Smooth muscle cell of the brain vasculature (primary cell): Measurements from ENCODE around the gene LSM3.
"Not testable (repeated sequence)": the region's sequence is repeated elsewhere in the genome, so short reads cannot be mapped to it uniquely, and the experiment has no call there.

Source experiments
- DNase-seq: peaks from one replicate; pipeline ENCODE4 v3.0.0-alpha.2; 2012; ENCODE audit warnings: low read depth, low spot score

LSM3 gene

GRCh38 chr3:14221902-14222301 lies 43.3 kb downstream of the LSM3 start:
- no peak for DNase-seq

GRCh38 chr3:14222457-14222856 lies 43.8 kb downstream of the LSM3 start:
- DNase-seq: no peak

GRCh38 chr3:14222900-14223594 lies 44.4 kb downstream of the LSM3 start:
- no peak for DNase-seq

- no peak for DNase-seq
Measured at GRCh38 chr3:14223595-14223994, 45.0 kb downstream of the LSM3 start.

GRCh38 chr3:14224895-14225294 lies 46.3 kb downstream of the LSM3 start:
- no peak for DNase-seq

GRCh38 chr3:14225421-14225820 lies 46.8 kb downstream of the LSM3 start:
- no peak for DNase-seq

- DNase-seq: not testable (repeated sequence)
Measured at GRCh38 chr3:14226351-14226750, 47.7 kb downstream of the LSM3 start.

GRCh38 chr3:14227856-14228255 lies 49.2 kb downstream of the LSM3 start:
- no peak for DNase-seq

- no peak for DNase-seq
Measured at GRCh38 chr3:14228681-14229470, 50.3 kb downstream of the LSM3 start.

GRCh38 chr3:14229695-14230094 lies 51.1 kb downstream of the LSM3 start:
- not testable (repeated sequence) for DNase-seq

GRCh38 chr3:14230729-14231128 lies 52.1 kb downstream of the LSM3 start:
- DNase-seq: no peak

GRCh38 chr3:14231145-14231990 lies 52.8 kb downstream of the LSM3 start:
- DNase-seq: no peak

GRCh38 chr3:14231998-14232501 lies 53.4 kb downstream of the LSM3 start:
- no peak for DNase-seq

GRCh38 chr3:14234251-14235002 lies 55.8 kb downstream of the LSM3 start:
- no peak for DNase-seq

- DNase-seq: no peak
Measured at GRCh38 chr3:14235003-14235911, 56.6 kb downstream of the LSM3 start.

- DNase-seq: no peak
Measured at GRCh38 chr3:14235912-14236295, 57.3 kb downstream of the LSM3 start.

- no peak for DNase-seq
Measured at GRCh38 chr3:14236902-14237301, 58.3 kb downstream of the LSM3 start.

GRCh38 chr3:14237457-14237856 lies 58.8 kb downstream of the LSM3 start:
- no peak for DNase-seq

- DNase-seq: no peak
Measured at GRCh38 chr3:14238356-14238755, 59.7 kb downstream of the LSM3 start.

GRCh38 chr3:14238930-14239329 lies 60.3 kb downstream of the LSM3 start:
- DNase-seq: no peak
